Measurements from ENCODE around the gene ACTN4. TPM values are rescaled to one million over a fixed set of nuclear protein-coding genes. Genes with fewer than 3 reads are reported as not detected.

The ACTN4 gene
- polyA plus RNA-seq, 1 experiment: 970 TPM

DNA sequence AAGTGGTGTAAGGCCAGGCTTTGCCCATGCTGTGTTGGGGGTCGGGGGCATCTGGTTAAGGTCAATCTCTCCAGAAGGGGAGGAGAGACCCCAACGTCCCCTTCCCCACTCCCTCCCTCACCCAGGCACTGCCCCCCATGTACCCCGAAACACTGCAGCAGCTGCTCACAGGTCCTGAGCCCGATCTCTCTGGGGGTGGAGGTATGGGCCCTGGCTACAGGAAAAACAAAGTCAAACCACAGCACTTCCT, 86.7 kb downstream of the ACTN4 start:
- DNase-seq (ENCODE audit: low read depth): no peak
- TF ChIP-seq, protein P1, sequence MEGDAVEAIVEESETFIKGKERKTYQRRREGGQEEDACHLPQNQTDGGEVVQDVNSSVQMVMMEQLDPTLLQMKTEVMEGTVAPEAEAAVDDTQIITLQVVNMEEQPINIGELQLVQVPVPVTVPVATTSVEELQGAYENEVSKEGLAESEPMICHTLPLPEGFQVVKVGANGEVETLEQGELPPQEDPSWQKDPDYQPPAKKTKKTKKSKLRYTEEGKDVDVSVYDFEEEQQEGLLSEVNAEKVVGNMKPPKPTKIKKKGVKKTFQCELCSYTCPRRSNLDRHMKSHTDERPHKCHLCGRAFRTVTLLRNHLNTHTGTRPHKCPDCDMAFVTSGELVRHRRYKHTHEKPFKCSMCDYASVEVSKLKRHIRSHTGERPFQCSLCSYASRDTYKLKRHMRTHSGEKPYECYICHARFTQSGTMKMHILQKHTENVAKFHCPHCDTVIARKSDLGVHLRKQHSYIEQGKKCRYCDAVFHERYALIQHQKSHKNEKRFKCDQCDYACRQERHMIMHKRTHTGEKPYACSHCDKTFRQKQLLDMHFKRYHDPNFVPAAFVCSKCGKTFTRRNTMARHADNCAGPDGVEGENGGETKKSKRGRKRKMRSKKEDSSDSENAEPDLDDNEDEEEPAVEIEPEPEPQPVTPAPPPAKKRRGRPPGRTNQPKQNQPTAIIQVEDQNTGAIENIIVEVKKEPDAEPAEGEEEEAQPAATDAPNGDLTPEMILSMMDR (IDR thresholded peaks at IDR 0.05; ENCODE audit: insufficient read depth, low read depth, low read length): no peak
- peaks cover 26% of the 10 kb centered on the region for H3K36me3 ChIP-seq (ENCODE audit: control insufficient read depth, insufficient read depth, low read length)
- POLR2A ChIA-PET: no interaction called here
- CTCF ChIA-PET: interaction anchor here (1.1 to 1.8 kb wide), 4 partner anchors 9 to 154 kb away, joined by 3 to 5 read pairs (median 4); partner anchors contain the start of gene ACTN4
- no peak overlapping the region for H3K4me3 ChIP-seq (ENCODE audit: low read depth, low read length)
- H3K27me3 ChIP-seq (ENCODE audit: control insufficient read depth, insufficient read depth, low read length): no peaks in the 10 kb centered on the region

DNA sequence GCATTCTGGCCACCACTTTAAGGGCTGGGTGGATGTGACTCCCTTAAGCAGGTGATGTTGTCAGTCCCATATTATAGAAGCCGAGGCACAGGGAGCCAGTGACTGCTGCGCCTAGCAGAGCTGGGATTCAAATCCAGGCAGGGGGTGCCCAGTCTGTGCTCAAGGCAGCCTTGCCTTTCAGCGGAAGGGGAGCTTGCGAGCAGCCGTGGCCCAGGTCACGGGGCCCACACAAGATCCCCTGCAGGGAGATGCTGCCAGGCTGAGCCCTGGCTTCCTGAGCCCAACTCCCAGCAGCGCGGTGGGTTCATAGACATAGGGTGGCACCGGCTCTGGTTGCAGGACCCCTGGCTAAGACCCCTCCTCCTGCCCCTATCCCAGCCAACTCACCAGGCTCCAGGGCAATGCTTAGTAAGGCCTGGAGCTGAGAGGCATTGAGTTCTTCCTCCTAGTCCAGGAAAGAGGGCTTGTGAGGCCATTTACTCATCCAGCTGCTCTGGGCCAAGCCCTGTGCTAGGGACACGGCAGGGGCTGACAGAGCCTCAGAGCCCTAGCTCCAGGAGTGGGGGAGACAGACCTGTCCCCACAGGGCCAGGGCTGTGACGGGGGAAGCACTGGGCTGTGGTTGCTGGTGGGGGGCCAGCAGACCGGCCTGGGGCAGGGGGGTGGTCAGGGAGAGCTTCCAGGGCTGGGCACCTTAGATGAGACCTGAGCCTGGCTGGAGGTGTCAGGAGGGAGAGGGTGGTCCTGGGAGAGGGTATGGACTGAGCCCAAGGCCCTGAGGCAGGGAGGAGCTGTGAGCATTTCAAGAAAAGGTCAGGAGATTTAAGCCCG, 87.2 kb downstream of the ACTN4 start:
- POLR2A ChIA-PET: interaction anchor here (0.5 kb wide), 1 partner anchor 10 kb away, joined by 3 read pairs; no protein-coding TSS in a partner anchor
- Histone ChIP-seq H3K36me3 (ENCODE audit: control insufficient read depth, insufficient read depth, low read length) (peaks cover 22% of the 10 kb centered on the region), H3K4me3 (ENCODE audit: low read depth, low read length) (no peak overlapping the region), H3K27me3 (ENCODE audit: control insufficient read depth, insufficient read depth, low read length) (no peaks in the 10 kb centered on the region)
- no peak for DNase-seq (ENCODE audit: low read depth)
- TF ChIP-seq, protein P1 (IDR thresholded peaks at IDR 0.05; ENCODE audit: insufficient read depth, low read depth, low read length): no peak
- CTCF ChIA-PET: interaction anchor here (1.0 to 1.8 kb wide), 5 partner anchors 10 to 153 kb away, joined by 3 to 5 read pairs (median 5); partner anchors contain the start of gene ACTN4

DNA sequence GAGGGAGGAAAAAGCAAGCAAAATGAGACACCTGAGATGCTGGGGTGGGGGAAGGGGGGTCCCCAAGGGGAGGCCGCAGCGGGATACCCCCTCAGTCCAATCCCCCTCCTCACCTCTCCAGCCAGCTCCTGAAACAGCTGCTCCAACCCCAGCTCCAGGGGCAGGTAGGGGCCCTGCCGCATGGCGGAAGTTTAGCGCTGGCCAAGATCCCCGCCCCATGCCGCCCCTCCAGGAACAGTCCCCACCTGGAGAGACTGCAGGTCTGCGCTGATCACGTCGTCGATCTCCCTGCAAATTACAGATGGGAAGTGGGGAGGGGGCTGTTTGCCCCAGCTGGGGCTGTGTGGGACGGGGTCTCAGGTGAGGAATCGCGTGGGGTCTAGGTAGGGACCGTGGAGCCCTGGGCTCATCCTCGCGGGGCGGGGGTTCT, 87.8 kb downstream of the ACTN4 start:
- no peak for DNase-seq (ENCODE audit: low read depth)
- Histone ChIP-seq H3K4me3 (ENCODE audit: low read depth, low read length) (no peak overlapping the region), H3K36me3 (ENCODE audit: control insufficient read depth, insufficient read depth, low read length) (peaks cover 21% of the 10 kb centered on the region), H3K27me3 (ENCODE audit: control insufficient read depth, insufficient read depth, low read length) (no peaks in the 10 kb centered on the region)
- ChIA-PET POLR2A (no interaction called here), CTCF (interaction anchor here (1.0 to 1.8 kb wide), 4 partner anchors 10 to 153 kb away, joined by 3 to 5 read pairs (median 5); no protein-coding TSS in a partner anchor)
- TF ChIP-seq, protein P1 (IDR thresholded peaks at IDR 0.05; ENCODE audit: insufficient read depth, low read depth, low read length): no peak

DNA sequence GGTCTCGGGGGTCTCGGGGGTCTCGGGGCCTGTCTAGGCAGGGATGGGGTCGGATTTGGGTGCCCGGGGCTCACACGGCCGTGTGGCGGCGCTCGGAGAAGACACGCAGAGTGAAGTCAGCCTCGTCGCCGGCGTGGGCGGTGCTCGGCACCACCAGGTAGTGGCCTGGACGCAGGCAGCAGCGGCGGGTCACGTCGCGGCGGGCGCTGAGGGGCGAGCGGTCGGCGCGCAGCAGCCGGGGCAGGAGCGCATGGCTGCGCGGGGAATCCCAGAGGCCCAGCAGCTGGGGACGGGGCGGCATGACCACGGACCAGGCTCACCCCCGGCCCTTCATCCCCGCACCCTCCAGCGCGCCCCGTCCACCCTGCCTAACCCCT, 88.6 kb downstream of the ACTN4 start:
- ChIA-PET POLR2A (no interaction called here), CTCF (no interaction called here)
- DNase-seq (ENCODE audit: low read depth): no peak
- H3K36me3 ChIP-seq (ENCODE audit: control insufficient read depth, insufficient read depth, low read length): peaks cover 14% of the 10 kb centered on the region
- H3K27me3 ChIP-seq (ENCODE audit: control insufficient read depth, insufficient read depth, low read length): no peaks in the 10 kb centered on the region
- H3K4me3 ChIP-seq (ENCODE audit: low read depth, low read length): peak overlapping the region; percentile 37
- TF ChIP-seq, protein P1 (IDR thresholded peaks at IDR 0.05; ENCODE audit: insufficient read depth, low read depth, low read length): no peak

DNA sequence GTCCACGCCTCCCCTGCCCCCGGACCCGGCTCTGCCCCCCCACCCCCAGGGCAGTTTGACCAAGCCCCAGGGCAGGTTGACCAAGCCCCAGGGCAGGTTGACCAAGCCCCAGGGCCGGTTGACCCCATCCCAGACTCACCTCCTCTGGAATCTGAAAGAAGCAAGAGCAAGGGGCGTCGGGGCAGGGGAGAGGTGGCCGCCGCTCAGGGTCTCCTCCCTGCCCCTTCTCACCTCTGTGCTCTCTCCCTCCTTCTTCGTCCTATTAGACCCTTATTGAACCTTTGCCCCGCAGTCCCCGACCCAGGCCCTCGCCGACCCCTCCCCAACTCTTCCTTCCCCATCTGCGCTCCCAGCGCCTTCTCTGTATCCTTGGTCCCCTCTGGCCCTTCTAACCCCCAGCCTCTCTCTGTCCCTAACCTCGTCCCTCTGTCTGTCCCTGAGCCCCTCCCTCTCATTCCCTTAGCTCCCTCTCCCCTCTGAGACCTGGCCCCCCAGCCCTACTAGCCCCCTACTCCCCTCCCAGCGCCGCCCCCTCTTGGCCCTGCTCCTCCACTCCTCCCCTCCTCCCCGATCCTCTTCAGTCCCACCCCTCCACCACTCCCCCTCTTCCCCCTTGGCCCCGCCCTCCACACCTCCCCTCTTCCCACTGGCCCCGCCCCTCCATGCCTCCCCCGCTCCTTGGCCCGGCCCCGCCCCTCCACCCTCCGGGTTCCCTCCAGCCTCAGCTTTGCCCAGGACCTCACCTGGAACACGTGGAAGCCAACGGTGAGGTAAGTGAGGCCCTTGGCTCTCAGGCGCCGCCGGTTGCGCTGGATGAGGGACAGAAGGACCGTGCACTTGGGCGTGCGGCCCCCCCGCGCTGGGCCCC, 89.2 kb downstream of the ACTN4 start:
- H3K4me3 ChIP-seq (ENCODE audit: low read depth, low read length): peak overlapping the region; percentile 37
- POLR2A ChIA-PET: no interaction called here

More for the DNA sequence above, 89.2 kb downstream of the ACTN4 start:
- TF ChIP-seq, protein P1 (IDR thresholded peaks at IDR 0.05; ENCODE audit: insufficient read depth, low read depth, low read length): no peak
- no peaks in the 10 kb centered on the region for H3K27me3 ChIP-seq (ENCODE audit: control insufficient read depth, insufficient read depth, low read length)
- CTCF ChIA-PET: interaction anchor here (1.5 kb wide), 1 partner anchor 33 kb away, joined by 3 read pairs; no protein-coding TSS in a partner anchor
- peaks cover 8% of the 10 kb centered on the region; the same call in 1 of the 2 replicates for H3K36me3 ChIP-seq (ENCODE audit: control insufficient read depth, insufficient read depth, low read length)
- DNase-seq (ENCODE audit: low read depth): no peak

Data from BJ (cell line).